Naive thymus-derived CD4-positive, alpha-beta T cell (primary cell): ENCODE data around the gene MRPL3. TPM values are rescaled to one million over a fixed set of nuclear protein-coding genes. Genes with fewer than 3 reads are reported as not detected.

ENCODE experiments used
- ATAC-seq: fragments of 150-1000 bp; cut with Tn5 transposase; 2 replicates; pipeline ENCODE4 v1.10.0; 2021; ENCODE audit warnings: mild to moderate bottlenecking, moderate library complexity
- CTCF ChIA-PET: fragments of 350-600 bp; sonication (Branson Sonifier 250); formaldehyde crosslinking; loops from one replicate; lab custom pipeline; 2021; ENCODE audit warnings: antibody characterized with exemption; lab: Charles Lee
- POLR2A ChIA-PET: fragments of 350-600 bp; sonication (Branson Sonifier 250); formaldehyde crosslinking; loops from one replicate; lab custom pipeline; 2021; ENCODE audit warnings: antibody characterized with exemption, inconsistent platforms; lab: Charles Lee
- DNase-seq, 9 donors: peaks; one replicate each; pipeline versions ENCODE4 v3.0.0 to v3.0.0-alpha.2; 2020 to 2022; ENCODE audit warnings: mixed read lengths in 1 of 9
- H3K27ac ChIP-seq: one replicate; pipeline ENCODE4 v1.7.0; 2013; ENCODE audit warnings: mild to moderate bottlenecking, low read depth, low read length, moderate library complexity
- H3K27me3 ChIP-seq, 2 donors: one replicate each; pipeline ENCODE4 v1.7.0; 2013; ENCODE audit warnings: low read length in 2 of 2, mild to moderate bottlenecking in 2 of 2, moderate library complexity in 2 of 2; ENCODE audit not compliant: control insufficient read depth in 2 of 2, insufficient read depth in 2 of 2
- H3K36me3 ChIP-seq, 3 experiments: 1 replicate in 2 of 3; 2 replicates in 1 of 3; pipeline ENCODE4 v1.7.0; 2013; ENCODE audit warnings: low read length in 3 of 3, mild to moderate bottlenecking in 3 of 3, moderate library complexity in 1 of 3; ENCODE audit not compliant: insufficient read depth in 3 of 3, control insufficient read depth in 2 of 3
- H3K4me1 ChIP-seq, 2 donors: one replicate each; pipeline ENCODE4 v1.7.0; 2013; ENCODE audit warnings: low read length in 2 of 2, mild to moderate bottlenecking in 2 of 2, moderate library complexity in 1 of 2; ENCODE audit not compliant: control insufficient read depth in 2 of 2, insufficient read depth in 2 of 2
- H3K4me3 ChIP-seq: 2 replicates; pipeline ENCODE4 v1.7.0; 2013; ENCODE audit warnings: mild to moderate bottlenecking, low read length
- H3K9me3 ChIP-seq, 3 experiments: 1 replicate in 2 of 3; 2 replicates in 1 of 3; pipeline ENCODE4 v1.7.0; 2013; ENCODE audit warnings: low read length in 3 of 3; ENCODE audit not compliant: control insufficient read depth in 2 of 3
- H3K27ac Mint-ChIP-seq, 9 donors: one replicate each; pipeline ENCODE4 v1.8.0; 2020 to 2022; ENCODE audit warnings: mixed read lengths in 9 of 9, mild to moderate bottlenecking in 8 of 9, moderate library complexity in 5 of 9, inconsistent platforms in 2 of 9
- H3K27me3 Mint-ChIP-seq, 5 donors: one replicate each; pipeline ENCODE4 v1.8.0; 2021 to 2022; ENCODE audit warnings: mixed read lengths in 5 of 5, mild to moderate bottlenecking in 1 of 5
- H3K36me3 Mint-ChIP-seq, 5 donors: one replicate each; pipeline ENCODE4 v1.8.0; 2020 to 2022; ENCODE audit warnings: mixed read lengths in 5 of 5, mild to moderate bottlenecking in 3 of 5, inconsistent platforms in 1 of 5
- H3K4me1 Mint-ChIP-seq, 7 donors: one replicate each; pipeline ENCODE4 v1.8.0; 2020 to 2022; ENCODE audit warnings: mixed read lengths in 7 of 7, mild to moderate bottlenecking in 3 of 7, inconsistent platforms in 1 of 7
- H3K4me3 Mint-ChIP-seq, 10 donors: one replicate each; pipeline ENCODE4 v1.8.0; 2020 to 2022; ENCODE audit warnings: mild to moderate bottlenecking in 10 of 10, mixed read lengths in 10 of 10, moderate library complexity in 6 of 10, inconsistent platforms in 2 of 10
- H3K9me3 Mint-ChIP-seq, 11 donors: one replicate each; pipeline ENCODE4 v1.8.0; 2020 to 2022; ENCODE audit warnings: mixed read lengths in 11 of 11, mild to moderate bottlenecking in 4 of 11, inconsistent platforms in 1 of 11, moderate library complexity in 1 of 11
- intact Hi-C, 2 donors: fragments of 100-400 bp; cut with micrococcal nuclease; formaldehyde crosslinking; loops; one replicate each; pipeline ENCODE4 v1.15.1; 2023
- polyA plus RNA-seq, 2 donors: library from polyadenylated mRNA; unstranded; fragments of 300-500 nt; fragmentation: Illumina TruSeq; gene quantifications; one replicate each; pipeline ENCODE4 v1.2.3, GENCODE V29; 2021
- total RNA-seq, 6 experiments: library from RNA in 5 of 6; stranded (reverse) in 5 of 6; gene quantifications; 1 replicate in 5 of 6; 2 replicates in 1 of 6; pipeline ENCODE4 v1.2.3 and lab custom pipeline; 2021 to 2026

MRPL3 gene
- total RNA-seq (10 to 100 TPM; 33.8 to 79.2 (median 52.7) TPM), polyA plus RNA-seq (10 to 100 TPM; 81.4 to 84.4 TPM), total RNA-seq (lab: John Stamatoyannopoulos, UW) (31.2 reads per million, percentile 60 among the genes with 10 or more reads in this experiment)

- peaks cover 23% of the 10 kb centered on the region in 2 donors for H3K4me1 ChIP-seq
- no peaks in the 10 kb centered on the region for H3K27me3 ChIP-seq
- peaks cover 0 to 24% (median 19%) of the 10 kb centered on the region in 3 experiments for H3K36me3 ChIP-seq
- ATAC-seq: peak; percentile 90
- H3K27ac ChIP-seq: peak within 1 kb of the TSS; percentile 72
- H3K27ac Mint-ChIP-seq: peak within 1 kb of the TSS; percentile 86 to 98 (median 96)
- no peaks in the 10 kb centered on the region for H3K27me3 Mint-ChIP-seq
- intact Hi-C loops: loop anchor here (1.0 to 10.0 kb wide), 9 partner anchors 121 to 1222 kb away; partner anchors contain the start of genes ASTE1 (in 2 of the 2), DNAJC13 (in 2 of the 2), NEK11 (in 2 of the 2) and NUDT16 (in 2 of the 2)
- H3K36me3 Mint-ChIP-seq: peaks cover 8 to 22% (median 15%) of the 10 kb centered on the region in 5 donors
- no peaks in the 10 kb centered on the region for H3K9me3 ChIP-seq
- H3K4me3 Mint-ChIP-seq: peak within 1 kb of the TSS; percentile 94 to 100 (median 98)
- ChIA-PET CTCF (no interaction called here), POLR2A (no interaction called here)
- H3K4me3 ChIP-seq: peak within 1 kb of the TSS; percentile 79
- DNase-seq: peak; percentile 68 to 82 (median 78)
- peaks cover 15 to 65% (median 53%) of the 10 kb centered on the region in 7 donors for H3K4me1 Mint-ChIP-seq
- H3K9me3 Mint-ChIP-seq: peaks cover 0 to 9% (median 0%) of the 10 kb centered on the region in 11 donors
These were observed at the start of gene MRPL3 for GRCh38 chr3:131502530-131503319. Gene MRPL3 (minus strand): TSS chr3:131502971. CDS start chr3:131502821, 150 bp downstream.

- ChIA-PET CTCF (no interaction called here), POLR2A (no interaction called here)
- H3K9me3 Mint-ChIP-seq: no peaks in the 10 kb centered on the region
- H3K4me1 Mint-ChIP-seq: peaks cover 0 to 15% (median 0%) of the 10 kb centered on the region in 7 donors
- Histone ChIP-seq H3K36me3 (no peaks in the 10 kb centered on the region), H3K9me3 (no peaks in the 10 kb centered on the region), H3K27ac (no peak overlapping the region), H3K27me3 (no peaks in the 10 kb centered on the region), H3K4me3 (no peak overlapping the region), H3K4me1 (no peaks in the 10 kb centered on the region)
- no peaks in the 10 kb centered on the region for H3K36me3 Mint-ChIP-seq
- DNase-seq (no peak), ATAC-seq (no peak)
- H3K27me3 Mint-ChIP-seq: peaks cover 14 to 44% (median 27%) of the 10 kb centered on the region in 5 donors
- H3K27ac Mint-ChIP-seq: no peak overlapping the region
- intact Hi-C loops: no loop called here
- no peak overlapping the region for H3K4me3 Mint-ChIP-seq
These were observed 49.0 kb upstream of the MRPL3 start for GRCh38 chr3:131551761-131552160.

GRCh38 chr3:131550562-131551465 lies 48.0 kb upstream of the MRPL3 start:
- no peak for ATAC-seq
- intact Hi-C loops: no loop called here
- H3K9me3 ChIP-seq: no peaks in the 10 kb centered on the region
- Mint-ChIP-seq H3K27ac (no peak overlapping the region), H3K4me1 (peaks cover 0 to 15% (median 0%) of the 10 kb centered on the region in 7 donors), H3K9me3 (no peaks in the 10 kb centered on the region), H3K27me3 (peaks cover 14 to 45% (median 25%) of the 10 kb centered on the region in 5 donors), H3K4me3 (no peak overlapping the region), H3K36me3 (no peaks in the 10 kb centered on the region)
- no peaks in the 10 kb centered on the region for H3K36me3 ChIP-seq
- ChIA-PET POLR2A (no interaction called here), CTCF (no interaction called here)
- no peak overlapping the region for H3K27ac ChIP-seq
- H3K27me3 ChIP-seq: no peaks in the 10 kb centered on the region
- no peak overlapping the region for H3K4me3 ChIP-seq
- H3K4me1 ChIP-seq: no peaks in the 10 kb centered on the region
- no peak for DNase-seq

- no peak overlapping the region for H3K27ac Mint-ChIP-seq
- CTCF ChIA-PET: no interaction called here
- Histone ChIP-seq H3K4me1 (no peaks in the 10 kb centered on the region), H3K27ac (no peak overlapping the region), H3K36me3 (no peaks in the 10 kb centered on the region), H3K27me3 (no peaks in the 10 kb centered on the region), H3K4me3 (no peak overlapping the region), H3K9me3 (no peaks in the 10 kb centered on the region)
- no peak overlapping the region for H3K4me3 Mint-ChIP-seq
- no peaks in the 10 kb centered on the region for H3K9me3 Mint-ChIP-seq
- H3K4me1 Mint-ChIP-seq: peaks cover 0 to 15% (median 0%) of the 10 kb centered on the region in 7 donors
- ATAC-seq (no peak), DNase-seq (no peak)
- H3K36me3 Mint-ChIP-seq: no peaks in the 10 kb centered on the region
- POLR2A ChIA-PET: no interaction called here
- H3K27me3 Mint-ChIP-seq: peaks cover 14 to 45% (median 29%) of the 10 kb centered on the region in 5 donors
- intact Hi-C loops: loop anchor here in 1 of 2 donors (5.0 kb wide), 1 partner anchor 517 kb away; no protein-coding TSS in a partner anchor
These were observed 46.6 kb upstream of the MRPL3 start for GRCh38 chr3:131549340-131549739.

GRCh38 chr3:131547585-131547984 lies 44.8 kb upstream of the MRPL3 start:
- Histone ChIP-seq H3K27ac (no peak overlapping the region), H3K9me3 (no peaks in the 10 kb centered on the region), H3K27me3 (no peaks in the 10 kb centered on the region), H3K36me3 (no peaks in the 10 kb centered on the region), H3K4me3 (no peak overlapping the region), H3K4me1 (no peaks in the 10 kb centered on the region)
- ChIA-PET CTCF (no interaction called here), POLR2A (no interaction called here)
- intact Hi-C loops: loop anchor here in 1 of 2 donors (5.0 kb wide), 1 partner anchor 515 kb away; no protein-coding TSS in a partner anchor
- Mint-ChIP-seq H3K27me3 (peaks cover 14 to 37% (median 23%) of the 10 kb centered on the region in 5 donors), H3K36me3 (no peaks in the 10 kb centered on the region), H3K9me3 (no peaks in the 10 kb centered on the region), H3K4me1 (peaks cover 0 to 4% (median 0%) of the 10 kb centered on the region in 7 donors), H3K4me3 (no peak overlapping the region), H3K27ac (no peak overlapping the region)
- ATAC-seq (no peak), DNase-seq (no peak)

GRCh38 chr3:131546441-131546840 lies 43.7 kb upstream of the MRPL3 start:
- Histone ChIP-seq H3K36me3 (no peaks in the 10 kb centered on the region), H3K9me3 (no peaks in the 10 kb centered on the region), H3K4me3 (no peak overlapping the region), H3K27me3 (no peaks in the 10 kb centered on the region), H3K27ac (no peak overlapping the region), H3K4me1 (no peaks in the 10 kb centered on the region)
- intact Hi-C loops: loop anchor here in 1 of 2 donors (5.0 kb wide), 1 partner anchor 514 kb away; no protein-coding TSS in a partner anchor
- no peaks in the 10 kb centered on the region for H3K4me1 Mint-ChIP-seq
- H3K36me3 Mint-ChIP-seq: no peaks in the 10 kb centered on the region
- H3K27ac Mint-ChIP-seq: no peak overlapping the region
- H3K27me3 Mint-ChIP-seq: peaks cover 14 to 37% (median 26%) of the 10 kb centered on the region in 5 donors
- H3K4me3 Mint-ChIP-seq: no peak overlapping the region
- ChIA-PET CTCF (no interaction called here), POLR2A (no interaction called here)
- no peak for ATAC-seq
- H3K9me3 Mint-ChIP-seq: no peaks in the 10 kb centered on the region
- DNase-seq: no peak
